Mesenchymal stem cell (in vitro differentiated cells and primary cell): Measurements from ENCODE around the gene STRA8.

Experiments
- DNase-seq: peaks from one replicate; pipeline ENCODE4 v3.0.0-alpha.2; 2013
- H2AFZ ChIP-seq: one replicate; pipeline ENCODE4 v1.6.1; 2013; ENCODE audit warnings: low read depth, mild to moderate bottlenecking, control low read depth, inconsistent platforms, low read length, moderate library complexity
- H2AK5ac ChIP-seq: 2 replicates; pipeline ENCODE4 v1.6.1; 2013; ENCODE audit warnings: low read length, moderate library complexity, mild to moderate bottlenecking, inconsistent platforms; ENCODE audit not compliant: severe bottlenecking
- H2BK120ac ChIP-seq: one replicate; pipeline ENCODE4 v1.6.1; 2013; ENCODE audit warnings: low read depth, mild to moderate bottlenecking, inconsistent platforms, low read length, moderate library complexity
- H2BK12ac ChIP-seq, 2 experiments: one replicate each; pipeline ENCODE4 v1.6.1; 2013; ENCODE audit warnings: inconsistent platforms in 2 of 2, low read length in 2 of 2, mild to moderate bottlenecking in 2 of 2, moderate library complexity in 2 of 2, control low read depth in 1 of 2
- H2BK15ac ChIP-seq: one replicate; pipeline ENCODE4 v1.6.1; 2013; ENCODE audit warnings: mild to moderate bottlenecking, low read depth, inconsistent platforms; ENCODE audit not compliant: poor library complexity, severe bottlenecking
- H2BK5ac ChIP-seq: 2 replicates; pipeline ENCODE4 v1.6.1; 2013; ENCODE audit warnings: low read depth, mild to moderate bottlenecking, low read length, control low read depth, inconsistent platforms; ENCODE audit not compliant: poor library complexity, severe bottlenecking
- H3K14ac ChIP-seq, 2 experiments: one replicate each; pipeline ENCODE4 v1.6.1; 2013; ENCODE audit warnings: inconsistent platforms in 2 of 2, low read length in 2 of 2, control low read depth in 1 of 2, mild to moderate bottlenecking in 1 of 2, moderate library complexity in 1 of 2
- H3K18ac ChIP-seq, 2 experiments: one replicate each; pipeline ENCODE4 v1.6.1; 2013; ENCODE audit warnings: inconsistent platforms in 2 of 2, low read length in 2 of 2, control low read depth in 1 of 2, low read depth in 1 of 2, mild to moderate bottlenecking in 1 of 2
- H3K23ac ChIP-seq, 2 experiments: one replicate each; pipeline ENCODE4 v1.6.1; 2013; ENCODE audit warnings: inconsistent platforms in 2 of 2, low read length in 2 of 2, mild to moderate bottlenecking in 2 of 2, moderate library complexity in 2 of 2, control low read depth in 1 of 2
- H3K27ac ChIP-seq: 2 replicates; pipeline ENCODE4 v1.5.1; 2013; ENCODE audit warnings: mild to moderate bottlenecking, moderate library complexity, low read length, control low read depth, inconsistent platforms; ENCODE audit not compliant: poor library complexity, severe bottlenecking
- H3K27me3 ChIP-seq, 2 experiments: 2 replicates each; pipeline versions ENCODE4 v1.6.1 to v1.7.0; 2013; ENCODE audit warnings: low read length in 2 of 2, mild to moderate bottlenecking in 2 of 2, moderate library complexity in 2 of 2, control low read depth in 1 of 2, inconsistent platforms in 1 of 2; ENCODE audit not compliant: control insufficient read depth in 1 of 2, insufficient read depth in 1 of 2
- H3K36me3 ChIP-seq, 2 experiments: 2 replicates each; pipeline versions ENCODE4 v1.6.1 to v1.7.0; 2013; ENCODE audit warnings: low read length in 2 of 2, control low read depth in 1 of 2, inconsistent platforms in 1 of 2, low read depth in 1 of 2, mild to moderate bottlenecking in 1 of 2; ENCODE audit not compliant: insufficient read depth in 2 of 2, control insufficient read depth in 1 of 2
- H3K4ac ChIP-seq, 2 experiments: one replicate each; pipeline ENCODE4 v1.6.1; 2013; ENCODE audit warnings: inconsistent platforms in 2 of 2, low read length in 2 of 2, mild to moderate bottlenecking in 2 of 2, moderate library complexity in 2 of 2, control low read depth in 1 of 2, low read depth in 1 of 2
- H3K4me1 ChIP-seq: 2 replicates; pipeline ENCODE4 v1.6.1; 2013; ENCODE audit warnings: low read depth, low read length, control low read depth; ENCODE audit not compliant: control insufficient read depth, insufficient read depth
- H3K4me2 ChIP-seq: 2 replicates; pipeline ENCODE4 v1.6.1; 2013; ENCODE audit warnings: low read length, mild to moderate bottlenecking, inconsistent platforms; ENCODE audit not compliant: poor library complexity, severe bottlenecking
- H3K4me3 ChIP-seq, 2 experiments: 2 replicates each; pipeline versions ENCODE4 v1.5.1 to v1.7.0; 2013; ENCODE audit warnings: low read length in 2 of 2, mild to moderate bottlenecking in 2 of 2, control low read depth in 1 of 2, low read depth in 1 of 2; ENCODE audit not compliant: insufficient read depth in 1 of 2
- H3K79me1 ChIP-seq: replicated peaks from 2 replicates; pipeline ENCODE4 v1.6.1; 2013; ENCODE audit warnings: mild to moderate bottlenecking, control low read depth, low read length, inconsistent platforms; ENCODE audit not compliant: poor library complexity, severe bottlenecking
- H3K9ac ChIP-seq: 2 replicates; pipeline ENCODE4 v1.7.0; 2013; ENCODE audit warnings: mild to moderate bottlenecking, low read length, moderate library complexity
- H3K9me3 ChIP-seq: 2 replicates; pipeline ENCODE4 v1.7.0; 2013; ENCODE audit warnings: mild to moderate bottlenecking, low read length; ENCODE audit not compliant: control insufficient read depth
- H4K8ac ChIP-seq: one replicate; pipeline ENCODE4 v1.6.1; 2013; ENCODE audit warnings: inconsistent platforms, mild to moderate bottlenecking, low read length, moderate library complexity
- H4K91ac ChIP-seq: one replicate; pipeline ENCODE4 v1.6.1; 2013; ENCODE audit warnings: mild to moderate bottlenecking, low read length, inconsistent platforms
- WGBS: methylation state at CpG from one replicate; pipeline ENCODE4 v1.1.7; 2013; ENCODE audit warnings: mixed read lengths; 5-methylcytosine and 5-hydroxymethylcytosine counted together

The STRA8 gene

GRCh38 chr7:135208102-135208793, 25.4 kb upstream of the STRA8 start:
- Histone ChIP-seq H4K91ac (no peak overlapping the region), H2BK15ac (no peak overlapping the region), H3K4me2 (peak overlapping the region; percentile 49), H3K23ac (no peak overlapping the region), H2BK12ac (peak overlapping the region in 1 of 2 experiments; percentile 19), H2BK120ac (no peak overlapping the region), H3K4me3 (no peak overlapping the region), H3K79me1 (peaks cover 12% of the 10 kb centered on the region), H3K9me3 (no peaks in the 10 kb centered on the region), H2BK5ac (peak overlapping the region; percentile 54), H3K4ac (no peak overlapping the region), H3K27ac (peak overlapping the region; percentile 83), H3K36me3 (peaks cover 21 to 48% of the 10 kb centered on the region in 2 experiments), H3K18ac (no peak overlapping the region), H3K4me1 (peaks cover 31% of the 10 kb centered on the region), H2AK5ac (peak overlapping the region; percentile 27), H2AFZ (no peak overlapping the region), H3K27me3 (no peaks in the 10 kb centered on the region), H3K9ac (no peak overlapping the region), H4K8ac (no peak overlapping the region), H3K14ac (no peak overlapping the region)
- 94% methylated on average over 6 of the region's 6 CpGs for WGBS
- peak; percentile 9 for DNase-seq

- H2AFZ ChIP-seq: no peak overlapping the region
- peak overlapping the region; percentile 50 for H2AK5ac ChIP-seq
- H3K27ac ChIP-seq: peak overlapping the region; percentile 45
- no peak overlapping the region for H2BK15ac ChIP-seq
- H3K18ac ChIP-seq: no peak overlapping the region
- H2BK5ac ChIP-seq: no peak overlapping the region
- H3K14ac ChIP-seq: no peak overlapping the region
- no peak overlapping the region for H2BK12ac ChIP-seq
- H3K4me1 ChIP-seq: peaks cover 24% of the 10 kb centered on the region
- no peak overlapping the region for H3K4ac ChIP-seq
- H3K23ac ChIP-seq: no peak overlapping the region
- H3K36me3 ChIP-seq: peaks cover 18 to 37% of the 10 kb centered on the region in 2 experiments
- peak overlapping the region; percentile 45 for H3K4me2 ChIP-seq
- no peak overlapping the region for H3K4me3 ChIP-seq
- H4K91ac ChIP-seq: no peak overlapping the region
- no peaks in the 10 kb centered on the region for H3K27me3 ChIP-seq
- no peak overlapping the region for H2BK120ac ChIP-seq
- no peaks in the 10 kb centered on the region for H3K9me3 ChIP-seq
- H3K9ac ChIP-seq: peak overlapping the region; percentile 13
- WGBS: 95% methylated on average over 6 of the region's 7 CpGs
- no peak overlapping the region for H4K8ac ChIP-seq
- H3K79me1 ChIP-seq: peaks cover 12% of the 10 kb centered on the region
- no peak for DNase-seq
Measured at GRCh38 chr7:135209225-135209834, 24.3 kb upstream of the STRA8 start.

GRCh38 chr7:135210888-135211178, 22.8 kb upstream of the STRA8 start:
- Histone ChIP-seq H3K36me3 (peaks cover 6 to 23% of the 10 kb centered on the region in 2 experiments), H3K4me3 (peak overlapping the region; percentile 83 to 97), H3K27ac (peak overlapping the region; percentile 52), H3K79me1 (peaks cover 6% of the 10 kb centered on the region), H2AK5ac (no peak overlapping the region), H2BK5ac (peak overlapping the region; percentile 77), H3K23ac (peak overlapping the region in 1 of 2 experiments; percentile 53), H2AFZ (peak overlapping the region; percentile 75), H4K91ac (no peak overlapping the region), H3K18ac (peak overlapping the region; percentile 23 to 97), H3K9me3 (no peaks in the 10 kb centered on the region), H2BK12ac (no peak overlapping the region), H2BK15ac (no peak overlapping the region), H3K4me2 (peak overlapping the region; percentile 82), H3K9ac (peak overlapping the region; percentile 94), H4K8ac (peak overlapping the region; percentile 63), H3K27me3 (no peaks in the 10 kb centered on the region), H3K4ac (peak overlapping the region in 1 of 2 experiments; percentile 78), H3K14ac (no peak overlapping the region), H3K4me1 (peaks cover 21% of the 10 kb centered on the region), H2BK120ac (no peak overlapping the region)
- WGBS: 14% methylated on average over 13 of the region's 13 CpGs
- DNase-seq: peak; percentile 53

GRCh38 chr7:135211179-135211945, 22.3 kb upstream of the STRA8 start, which contains the start of gene WDR91:
Gene WDR91 (minus strand): TSS chr7:135211526. CDS start chr7:135211502, 24 bp downstream.
- Histone ChIP-seq H3K79me1 (peaks cover 4% of the 10 kb centered on the region), H2BK120ac (peak within 1 kb of the TSS; percentile 6), H3K4me3 (peak within 1 kb of the TSS; percentile 95 to 97), H4K8ac (peak within 1 kb of the TSS; percentile 96), H2AK5ac (peak within 1 kb of the TSS; percentile 49), H2BK5ac (peak within 1 kb of the TSS; percentile 77), H3K27ac (peak within 1 kb of the TSS; percentile 52), H3K4me2 (peak within 1 kb of the TSS; percentile 82), H2BK15ac (peak within 1 kb of the TSS; percentile 48), H3K4me1 (peaks cover 21% of the 10 kb centered on the region), H3K23ac (peak within 1 kb of the TSS in 1 of 2 experiments; percentile 53), H2AFZ (peak within 1 kb of the TSS; percentile 99), H4K91ac (peak within 1 kb of the TSS; percentile 94), H2BK12ac (peak within 1 kb of the TSS in 1 of 2 experiments; percentile 89), H3K18ac (peak within 1 kb of the TSS; percentile 79 to 97), H3K4ac (peak within 1 kb of the TSS; percentile 78 to 81), H3K9ac (peak within 1 kb of the TSS; percentile 94), H3K36me3 (peaks cover 4 to 21% of the 10 kb centered on the region in 2 experiments), H3K14ac (peak within 1 kb of the TSS in 1 of 2 experiments; percentile 79), H3K9me3 (no peaks in the 10 kb centered on the region), H3K27me3 (no peaks in the 10 kb centered on the region)
- under 1% methylated on average over 68 of the region's 82 CpGs for WGBS
- DNase-seq: peak; percentile 90
